Measurements from ENCODE around the gene CALR3. TPM values are rescaled to one million over a fixed set of nuclear protein-coding genes. Genes with fewer than 3 reads are reported as not detected.

The CALR3 gene
- polyA plus RNA-seq, 1 experiment = not detected

DNA sequence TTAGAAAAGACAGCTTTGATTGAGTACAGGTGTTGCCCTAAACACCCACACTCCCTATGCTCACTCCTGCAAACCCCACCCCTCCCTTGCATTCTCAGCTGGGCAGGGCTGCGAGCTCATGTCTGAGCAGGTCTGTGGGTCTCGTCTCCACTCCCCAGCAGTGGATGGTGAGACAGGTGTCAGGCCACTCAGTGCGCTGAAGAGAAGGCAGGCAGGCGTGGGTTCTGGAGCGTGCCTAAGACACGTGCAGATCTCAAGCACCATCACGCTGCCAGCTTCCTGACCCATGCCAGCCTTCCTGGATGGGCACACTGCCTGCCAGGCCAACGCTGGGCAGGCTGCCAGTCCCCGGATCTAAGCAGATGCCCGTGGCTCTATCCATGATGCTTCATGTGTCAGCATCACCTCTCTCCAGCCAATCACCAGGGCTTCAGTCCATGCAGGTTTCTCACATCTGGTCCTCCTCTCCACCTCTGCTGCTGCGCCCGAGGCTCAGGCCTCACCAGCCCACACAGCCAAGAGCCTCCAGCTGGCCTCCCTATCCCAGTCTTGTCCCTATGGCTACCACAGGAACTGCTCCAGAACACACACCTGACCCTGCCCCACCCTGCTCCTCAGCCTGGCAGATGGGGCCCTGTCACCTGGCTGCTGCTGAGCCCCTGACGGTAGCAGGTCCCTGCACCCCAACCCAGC is 66.8 kb downstream of the CALR3 start:
- CTCF ChIA-PET = no interaction called here
- no peaks in the 10 kb centered on the region for H3K9me3 ChIP-seq (ENCODE audit: control insufficient read depth, insufficient read depth, low read length)
- H3K27me3 ChIP-seq (ENCODE audit: control insufficient read depth, insufficient read depth, low read length) = no peaks in the 10 kb centered on the region
- POLR2A ChIA-PET = no interaction called here
- no peak overlapping the region for H3K27ac ChIP-seq (ENCODE audit: low read depth, low read length)
- DNase-seq (ENCODE audit: low read depth, low spot score) = no peak
- TF ChIP-seq, protein P1, sequence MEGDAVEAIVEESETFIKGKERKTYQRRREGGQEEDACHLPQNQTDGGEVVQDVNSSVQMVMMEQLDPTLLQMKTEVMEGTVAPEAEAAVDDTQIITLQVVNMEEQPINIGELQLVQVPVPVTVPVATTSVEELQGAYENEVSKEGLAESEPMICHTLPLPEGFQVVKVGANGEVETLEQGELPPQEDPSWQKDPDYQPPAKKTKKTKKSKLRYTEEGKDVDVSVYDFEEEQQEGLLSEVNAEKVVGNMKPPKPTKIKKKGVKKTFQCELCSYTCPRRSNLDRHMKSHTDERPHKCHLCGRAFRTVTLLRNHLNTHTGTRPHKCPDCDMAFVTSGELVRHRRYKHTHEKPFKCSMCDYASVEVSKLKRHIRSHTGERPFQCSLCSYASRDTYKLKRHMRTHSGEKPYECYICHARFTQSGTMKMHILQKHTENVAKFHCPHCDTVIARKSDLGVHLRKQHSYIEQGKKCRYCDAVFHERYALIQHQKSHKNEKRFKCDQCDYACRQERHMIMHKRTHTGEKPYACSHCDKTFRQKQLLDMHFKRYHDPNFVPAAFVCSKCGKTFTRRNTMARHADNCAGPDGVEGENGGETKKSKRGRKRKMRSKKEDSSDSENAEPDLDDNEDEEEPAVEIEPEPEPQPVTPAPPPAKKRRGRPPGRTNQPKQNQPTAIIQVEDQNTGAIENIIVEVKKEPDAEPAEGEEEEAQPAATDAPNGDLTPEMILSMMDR (IDR thresholded peaks at IDR 0.05; ENCODE audit: low read depth, low read length) = no peak
- H3K4me3 ChIP-seq (ENCODE audit: low read depth, low read length) = no peak overlapping the region

Small RNA genes lying within 50 kb of the gene (small RNA-seq; reads per million reads assigned to genes)
- gene RN7SL146P (ENCODE audit: insufficient read length, low read depth) = not detected

Other genes starting within 250 kb of the CALR3 start
- gene KLF2, start 171.3 kb downstream of the CALR3 start, polyA plus RNA-seq (2011; rRNA removed) = 0.60 and 1.5 TPM in 2 replicates
- gene EPS15L1, start 24.2 kb downstream of the CALR3 start, polyA plus RNA-seq (2011; rRNA removed) = 14.4 and 14.7 TPM in 2 replicates
- 1.8 and 2.3 TPM in 2 replicates for gene C19orf44, start 227 bp upstream of the CALR3 start, polyA plus RNA-seq (2011; rRNA removed)
- gene CHERP, start 46.3 kb upstream of the CALR3 start, polyA plus RNA-seq (2011; rRNA removed) = 3.4 and 3.8 TPM in 2 replicates
- 35.7 TPM in 2 replicates for gene SLC35E1, start 76.2 kb upstream of the CALR3 start, polyA plus RNA-seq (2011; rRNA removed)
- 3.0 and 3.1 TPM in 2 replicates for gene MED26, start 132.0 kb upstream of the CALR3 start, polyA plus RNA-seq (2011; rRNA removed)
- gene SMIM7, start 164.0 kb upstream of the CALR3 start, polyA plus RNA-seq (2011; rRNA removed) = 84.8 and 88.6 TPM in 2 replicates
- gene TMEM38A, start 165.0 kb upstream of the CALR3 start, polyA plus RNA-seq (2011; rRNA removed) = 2.2 and 2.4 TPM in 2 replicates
- not detected in 2 replicates for gene NWD1, start 223.7 kb upstream of the CALR3 start, polyA plus RNA-seq (2011; rRNA removed)

Measured in AG04450 (cell line).